ENCODE data around the gene TMEM179. TPM values are rescaled to one million over a fixed set of nuclear protein-coding genes. Genes with fewer than 3 reads are reported as not detected.
"Not testable (repeated sequence)": the region's sequence is repeated elsewhere in the genome, so short reads cannot be mapped to it uniquely, and the experiment has no call there.

The TMEM179 gene
- polyA plus RNA-seq, 3 donors from 2014 or later, result not detected

GRCh38 chr14:104582005-104582404, 22.6 kb downstream of the TMEM179 start:
- H3K36me3 Mint-ChIP-seq, result no peaks in the 10 kb centered on the region
- H3K4me1 Mint-ChIP-seq, result no peaks in the 10 kb centered on the region
- H3K27ac Mint-ChIP-seq, result no peak overlapping the region
- DNase-seq, result no peak
- H3K4me3 Mint-ChIP-seq, result no peak overlapping the region
- no peaks in the 10 kb centered on the region for H3K9me3 Mint-ChIP-seq
- peaks cover 2 to 3% (median 2%) of the 10 kb centered on the region in 3 donors for H3K27me3 Mint-ChIP-seq (ENCODE audit: low read depth in 3 of 3)

GRCh38 chr14:104581521-104581920, 23.1 kb downstream of the TMEM179 start:
- Mint-ChIP-seq H3K27me3 (ENCODE audit: low read depth in 3 of 3) (peaks cover 2 to 3% (median 2%) of the 10 kb centered on the region in 3 donors), H3K36me3 (no peaks in the 10 kb centered on the region), H3K27ac (no peak overlapping the region), H3K4me3 (no peak overlapping the region), H3K9me3 (no peaks in the 10 kb centered on the region), H3K4me1 (no peaks in the 10 kb centered on the region)
- DNase-seq, result no peak

GRCh38 chr14:104580961-104581360, 23.6 kb downstream of the TMEM179 start:
- peaks cover 2 to 3% (median 2%) of the 10 kb centered on the region in 3 donors for H3K27me3 Mint-ChIP-seq (ENCODE audit: low read depth in 3 of 3)
- no peak overlapping the region for H3K4me3 Mint-ChIP-seq
- H3K36me3 Mint-ChIP-seq, result no peaks in the 10 kb centered on the region
- H3K27ac Mint-ChIP-seq, result no peak overlapping the region
- no peaks in the 10 kb centered on the region for H3K4me1 Mint-ChIP-seq
- no peaks in the 10 kb centered on the region for H3K9me3 Mint-ChIP-seq
- no peak for DNase-seq

- not testable (repeated sequence) for H3K36me3 Mint-ChIP-seq; H3K27me3 Mint-ChIP-seq (ENCODE audit: low read depth in 3 of 3); H3K4me1 Mint-ChIP-seq; H3K4me3 Mint-ChIP-seq; H3K9me3 Mint-ChIP-seq; H3K27ac Mint-ChIP-seq; DNase-seq
Measured at GRCh38 chr14:104579939-104580338, 24.6 kb downstream of the TMEM179 start.

- no peaks in the 10 kb centered on the region for H3K4me1 Mint-ChIP-seq
- H3K9me3 Mint-ChIP-seq, result no peaks in the 10 kb centered on the region
- no peak for DNase-seq
- H3K36me3 Mint-ChIP-seq, result no peaks in the 10 kb centered on the region
- no peak within 1 kb of the TSS for H3K4me3 Mint-ChIP-seq
- no peak within 1 kb of the TSS for H3K27ac Mint-ChIP-seq
- peaks cover 0 to 2% (median 2%) of the 10 kb centered on the region in 3 donors for H3K27me3 Mint-ChIP-seq (ENCODE audit: low read depth in 3 of 3)
Measured at GRCh38 chr14:104579507-104579906, 25.1 kb downstream of the TMEM179 start, which contains the start of gene C14orf180. C14orf180 (plus strand) TSS chr14:104579764; CDS start chr14:104586431, 6,667 bp downstream.

GRCh38 chr14:104578321-104578720, 26.3 kb downstream of the TMEM179 start:
- no peak overlapping the region for H3K27ac Mint-ChIP-seq
- no peaks in the 10 kb centered on the region for H3K4me1 Mint-ChIP-seq
- H3K36me3 Mint-ChIP-seq, result no peaks in the 10 kb centered on the region

GRCh38 chr14:104577847-104578301, 26.7 kb downstream of the TMEM179 start:
- no peak for DNase-seq
- Mint-ChIP-seq H3K4me3 (no peak overlapping the region), H3K9me3 (no peaks in the 10 kb centered on the region), H3K36me3 (no peaks in the 10 kb centered on the region), H3K4me1 (no peaks in the 10 kb centered on the region), H3K27ac (no peak overlapping the region), H3K27me3 (ENCODE audit: low read depth in 3 of 3) (peaks cover 0 to 3% (median 2%) of the 10 kb centered on the region in 3 donors)

More at GRCh38 chr14:104578321-104578720, 26.3 kb downstream of the TMEM179 start:
- DNase-seq, result no peak
- H3K27me3 Mint-ChIP-seq (ENCODE audit: low read depth in 3 of 3), result peaks cover 0 to 3% (median 2%) of the 10 kb centered on the region in 3 donors
- H3K9me3 Mint-ChIP-seq, result no peaks in the 10 kb centered on the region
- no peak overlapping the region for H3K4me3 Mint-ChIP-seq

- Mint-ChIP-seq H3K9me3 (no peaks in the 10 kb centered on the region), H3K36me3 (no peaks in the 10 kb centered on the region), H3K27ac (no peak overlapping the region), H3K27me3 (ENCODE audit: low read depth in 3 of 3) (peaks cover 0 to 3% (median 2%) of the 10 kb centered on the region in 3 donors), H3K4me1 (no peaks in the 10 kb centered on the region), H3K4me3 (no peak overlapping the region)
- no peak for DNase-seq
Measured at GRCh38 chr14:104577426-104577825, 27.1 kb downstream of the TMEM179 start.

GRCh38 chr14:104576970-104577332, 27.6 kb downstream of the TMEM179 start:
- Mint-ChIP-seq H3K27ac (no peak overlapping the region), H3K4me3 (no peak overlapping the region), H3K36me3 (no peaks in the 10 kb centered on the region), H3K27me3 (ENCODE audit: low read depth in 3 of 3) (peaks cover 0 to 3% (median 2%) of the 10 kb centered on the region in 3 donors), H3K9me3 (no peaks in the 10 kb centered on the region), H3K4me1 (no peaks in the 10 kb centered on the region)
- no peak for DNase-seq

- H3K27me3 Mint-ChIP-seq (ENCODE audit: low read depth in 3 of 3), result peaks cover 0 to 3% (median 2%) of the 10 kb centered on the region in 3 donors
- H3K4me3 Mint-ChIP-seq, result no peak overlapping the region
- no peak overlapping the region for H3K27ac Mint-ChIP-seq
- no peak for DNase-seq
- no peaks in the 10 kb centered on the region for H3K9me3 Mint-ChIP-seq
- H3K36me3 Mint-ChIP-seq, result no peaks in the 10 kb centered on the region
- no peaks in the 10 kb centered on the region for H3K4me1 Mint-ChIP-seq
Measured at GRCh38 chr14:104576232-104576969, 28.2 kb downstream of the TMEM179 start.

- no peak overlapping the region for H3K4me3 Mint-ChIP-seq
- DNase-seq, result no peak
- no peaks in the 10 kb centered on the region for H3K4me1 Mint-ChIP-seq
- H3K36me3 Mint-ChIP-seq, result no peaks in the 10 kb centered on the region
- H3K27ac Mint-ChIP-seq, result no peak overlapping the region
- peaks cover 0 to 3% (median 2%) of the 10 kb centered on the region in 3 donors for H3K27me3 Mint-ChIP-seq (ENCODE audit: low read depth in 3 of 3)
- H3K9me3 Mint-ChIP-seq, result no peaks in the 10 kb centered on the region
Measured at GRCh38 chr14:104574978-104575583, 29.5 kb downstream of the TMEM179 start.

GRCh38 chr14:104574536-104574935, 30.0 kb downstream of the TMEM179 start:
- Mint-ChIP-seq H3K27me3 (ENCODE audit: low read depth in 3 of 3) (peaks cover 0 to 3% (median 2%) of the 10 kb centered on the region in 3 donors), H3K27ac (no peak overlapping the region), H3K4me1 (no peaks in the 10 kb centered on the region), H3K4me3 (no peak overlapping the region), H3K36me3 (no peaks in the 10 kb centered on the region), H3K9me3 (no peaks in the 10 kb centered on the region)
- no peak for DNase-seq

GRCh38 chr14:104573930-104574329, 30.6 kb downstream of the TMEM179 start:
- H3K9me3 Mint-ChIP-seq, result no peaks in the 10 kb centered on the region
- peaks cover 0 to 3% (median 2%) of the 10 kb centered on the region in 3 donors for H3K27me3 Mint-ChIP-seq (ENCODE audit: low read depth in 3 of 3)
- no peaks in the 10 kb centered on the region for H3K4me1 Mint-ChIP-seq
- H3K4me3 Mint-ChIP-seq, result no peak overlapping the region
- no peaks in the 10 kb centered on the region for H3K36me3 Mint-ChIP-seq
- H3K27ac Mint-ChIP-seq, result no peak overlapping the region
- no peak for DNase-seq

- Mint-ChIP-seq H3K9me3 (no peaks in the 10 kb centered on the region), H3K27me3 (ENCODE audit: low read depth in 3 of 3) (peaks cover 0 to 3% (median 2%) of the 10 kb centered on the region in 3 donors), H3K4me3 (no peak overlapping the region), H3K4me1 (no peaks in the 10 kb centered on the region), H3K27ac (no peak overlapping the region), H3K36me3 (no peaks in the 10 kb centered on the region)
- no peak for DNase-seq
Measured at GRCh38 chr14:104572668-104573067, 31.9 kb downstream of the TMEM179 start.

Measured in immature natural killer cell (primary cell).